Pancreas (tissue), 10 donors: ENCODE data around the gene PTPN1. TPM values are rescaled to one million over a fixed set of nuclear protein-coding genes. Genes with fewer than 3 reads are reported as not detected.

Experiments
- ATAC-seq, 4 donors: fragments of 200-7000 bp; cut with Tn5 transposase; one replicate each; pipeline versions ENCODE4 v1.8.0 to v1.9.1; 2020; ENCODE audit warnings: mild to moderate bottlenecking in 4 of 4, moderate library complexity in 4 of 4
- DNase-seq, 6 donors: peaks; one replicate each; pipeline ENCODE4 v3.0.0-alpha.2; 2020
- FAIRE-seq: peaks from 2 replicates; lab custom pipeline; 2012; peaks lifted over from hg19 to GRCh38; lab: Jason Lieb, UNC
- H3K27ac ChIP-seq, 4 donors: fragments of 200-600 bp; sonication (generic); 1 replicate in 3 of 4; 2 replicates in 1 of 4; pipeline versions ENCODE4 v1.5.0 to v1.8.0; 2020
- H3K27me3 ChIP-seq, 4 donors: fragments of 200-600 bp; one replicate each; pipeline ENCODE4 v1.8.0; 2021
- H3K36me3 ChIP-seq, 3 donors: fragments of 200-600 bp; sonication (generic) in 1 of 3; one replicate each; pipeline versions ENCODE4 v1.5.0 to v1.8.0; 2020 to 2021
- H3K4me1 ChIP-seq, 3 donors: fragments of 200-600 bp; one replicate each; pipeline ENCODE4 v1.8.0; 2021
- H3K4me3 ChIP-seq, 4 donors: fragments of 200-600 bp; sonication (generic) in 2 of 4; one replicate each; pipeline versions ENCODE4 v1.5.0 to v1.8.0; 2020 to 2021
- H3K9me3 ChIP-seq, 4 donors: fragments of 200-600 bp; one replicate each; pipeline ENCODE4 v1.8.0; 2021
- CTCF ChIP-seq, 4 donors: fragments of 200-600 bp; sonication (generic) in 3 of 4; IDR thresholded peaks; one replicate each; pipeline versions ENCODE4 v1.5.0 to v1.8.0; 2021; ENCODE audit warnings: antibody characterized with exemption in 4 of 4
- WGBS, 2 donors: extraction: QIAGEN DNeasy Blood & Tissue Kit; methylation state at CpG; one replicate each; pipeline ENCODE4 v1.1.7; 2013; 5-methylcytosine and 5-hydroxymethylcytosine counted together
- intact Hi-C, 3 donors: fragments of 100-400 bp; cut with DNase I; formaldehyde crosslinking; loops; one replicate each; pipeline versions ENCODE4 v1.11.1 to v1.14.2; 2022
- polyA plus RNA-seq, 2 donors: library from polyadenylated mRNA; stranded (reverse); fragments of 200-250 nt; gene quantifications; one replicate each; pipeline ENCODE4 v1.2.3, GENCODE V29; 2013
- total RNA-seq, 6 donors: library from RNA; stranded (reverse); fragmentation: NEBNext Ultra II Directional in 4 of 6; extraction: Animal tissue kit (Norgen Biotek cat#: 25700) in 4 of 6; gene quantifications; one replicate each; pipeline versions ENCODE4 v1.2.1 to v1.2.4, GENCODE V29; 2021 to 2023
- donor health status: healthy with polysubstance abuse.
- donor health status: DM: no; HTN: no; CAD: no; lungs with moderate emphysema.
- donor health status: DM: no; HTN: no; CAD: no.
- donor health status: control.
- donor health status: control.
- donor health status: Bipolar disorder and iron deficiency.
- donor health status: DM: yes; HTN: yes; CAD: no.
- donor health status: DM: no; HTN: no; CAD: no.
- donor health status: DM: no; HTN: no; CAD: no.
- donor health status: DM: yes; HTN: yes; CAD: no.

PTPN1 gene
- total and polyA plus RNA-seq, 8 donors, result 6.0 to 12.4 (median 8.6) TPM

- DNase-seq (no peak), ATAC-seq (no peak), FAIRE-seq (no peak)
- TF ChIP-seq CTCF (IDR thresholded peaks at IDR 0.05), result no peak
- intact Hi-C loops, result no loop called here
- WGBS, 2 donors, result 70 to 77% methylated on average over 4 of the region's 4 CpGs
- H3K4me3 ChIP-seq, result no peak overlapping the region
- H3K9me3 ChIP-seq, result no peaks in the 10 kb centered on the region
- H3K27me3 ChIP-seq, result no peaks in the 10 kb centered on the region
- no peaks in the 10 kb centered on the region for H3K4me1 ChIP-seq
- H3K36me3 ChIP-seq, result no peaks in the 10 kb centered on the region
- H3K27ac ChIP-seq, result no peak overlapping the region
Measured at GRCh38 chr20:50610212-50610718, 100.1 kb downstream of the PTPN1 start.

DNA sequence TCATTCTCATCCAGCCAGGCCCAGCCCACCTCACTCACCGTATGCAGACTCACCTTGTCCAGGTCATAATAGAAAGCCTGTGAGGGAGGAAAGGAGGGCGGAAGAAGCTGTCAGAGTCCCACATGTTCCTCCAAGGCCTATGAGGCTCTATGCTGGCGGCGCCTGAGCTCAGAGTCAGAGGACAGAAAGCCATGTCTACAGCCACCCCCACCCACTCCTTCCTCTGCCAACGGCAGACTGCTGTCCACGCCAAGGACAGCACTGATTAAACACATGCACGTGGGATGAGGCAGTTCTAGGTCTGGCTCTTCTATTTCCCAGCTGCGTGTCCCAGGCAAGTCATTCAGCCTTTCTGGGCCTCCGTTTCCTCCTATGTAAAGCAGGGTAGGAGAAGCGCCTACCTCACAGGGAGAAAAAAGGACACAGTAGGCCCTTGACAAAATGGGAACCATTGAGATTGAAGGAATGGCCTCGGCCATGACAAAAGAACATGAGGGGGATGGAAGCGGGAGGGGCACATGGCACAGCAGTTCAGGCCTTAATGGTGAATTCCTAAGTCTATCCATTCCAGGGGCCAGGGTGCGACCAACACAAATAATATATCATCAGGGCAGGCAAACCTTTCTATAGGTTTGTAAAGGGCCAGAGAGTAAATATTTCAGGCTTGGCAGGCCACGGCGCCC lies 101.1 kb downstream of the PTPN1 start:
- TF ChIP-seq CTCF (IDR thresholded peaks at IDR 0.05), result no peak
- ATAC-seq, result peak in 2 of 4 donors; percentile 26 to 34
- Histone ChIP-seq H3K9me3 (no peaks in the 10 kb centered on the region), H3K27ac (no peak overlapping the region), H3K27me3 (no peaks in the 10 kb centered on the region), H3K36me3 (no peaks in the 10 kb centered on the region), H3K4me1 (no peaks in the 10 kb centered on the region), H3K4me3 (no peak overlapping the region)
- no peak for FAIRE-seq
- intact Hi-C loops, result no loop called here
- 72 to 76% methylated on average over 15 of the region's 15 CpGs for WGBS, 2 donors
- DNase-seq, result no peak

DNA sequence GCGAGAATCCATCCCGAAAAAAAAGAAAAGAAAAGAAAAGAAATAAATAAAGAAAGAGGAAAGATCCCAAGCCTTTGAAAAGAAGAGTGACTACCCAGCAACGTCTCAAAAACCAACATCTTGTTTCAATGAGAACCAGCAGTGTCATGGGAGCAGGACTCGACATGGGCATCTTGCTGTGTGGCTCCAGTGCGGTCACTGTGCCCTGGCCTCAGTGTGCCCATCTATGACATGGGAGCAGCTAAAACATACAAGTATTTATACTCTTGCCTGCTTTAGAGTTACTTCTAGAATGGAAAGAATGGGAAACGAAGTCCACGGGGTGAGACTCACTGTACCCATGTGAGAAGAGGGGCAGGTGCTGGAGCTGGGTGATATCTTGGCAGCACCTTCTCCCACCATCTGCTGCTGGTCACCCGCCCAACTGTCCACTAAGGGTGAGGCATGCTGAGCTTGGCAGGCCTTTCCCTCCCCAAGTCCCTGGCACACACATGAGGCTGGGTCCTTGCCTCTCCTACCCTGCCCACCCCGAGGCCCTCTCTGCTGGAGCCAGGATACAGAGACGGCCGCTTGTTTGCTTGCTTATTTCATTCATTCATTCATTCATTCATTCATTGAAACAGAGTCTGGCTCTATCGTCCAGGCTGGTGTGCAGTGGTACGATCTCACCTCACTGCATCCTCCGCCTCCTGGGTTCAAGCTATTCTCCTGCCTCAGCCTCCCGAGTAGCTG lies 103.4 kb downstream of the PTPN1 start:
- no peak overlapping the region for H3K27ac ChIP-seq
- no peak overlapping the region for H3K4me3 ChIP-seq
- H3K4me1 ChIP-seq, result no peaks in the 10 kb centered on the region
- peak in 1 of 6 donors; percentile 42 for DNase-seq
- FAIRE-seq, result no peak
- H3K36me3 ChIP-seq, result no peaks in the 10 kb centered on the region
- no peaks in the 10 kb centered on the region for H3K9me3 ChIP-seq
- H3K27me3 ChIP-seq, result no peaks in the 10 kb centered on the region
- peak; percentile 41 to 80 (median 63) for ATAC-seq
- intact Hi-C loops, result no loop called here
- WGBS, 2 donors, result 70 to 71% methylated on average over 15 of the region's 15 CpGs
- no peak for TF ChIP-seq CTCF (IDR thresholded peaks at IDR 0.05)

- WGBS, 2 donors, result 86 to 93% methylated on average over 6 of the region's 6 CpGs
- ATAC-seq (no peak), DNase-seq (no peak), FAIRE-seq (no peak)
- no peak overlapping the region for H3K4me3 ChIP-seq
- intact Hi-C loops, result no loop called here
- H3K27me3 ChIP-seq, result no peaks in the 10 kb centered on the region
- H3K4me1 ChIP-seq, result no peaks in the 10 kb centered on the region
- no peaks in the 10 kb centered on the region for H3K36me3 ChIP-seq
- no peak for TF ChIP-seq CTCF (IDR thresholded peaks at IDR 0.05)
- no peaks in the 10 kb centered on the region for H3K9me3 ChIP-seq
- no peak overlapping the region for H3K27ac ChIP-seq
Measured at GRCh38 chr20:50615407-50615806, 105.2 kb downstream of the PTPN1 start.

DNA sequence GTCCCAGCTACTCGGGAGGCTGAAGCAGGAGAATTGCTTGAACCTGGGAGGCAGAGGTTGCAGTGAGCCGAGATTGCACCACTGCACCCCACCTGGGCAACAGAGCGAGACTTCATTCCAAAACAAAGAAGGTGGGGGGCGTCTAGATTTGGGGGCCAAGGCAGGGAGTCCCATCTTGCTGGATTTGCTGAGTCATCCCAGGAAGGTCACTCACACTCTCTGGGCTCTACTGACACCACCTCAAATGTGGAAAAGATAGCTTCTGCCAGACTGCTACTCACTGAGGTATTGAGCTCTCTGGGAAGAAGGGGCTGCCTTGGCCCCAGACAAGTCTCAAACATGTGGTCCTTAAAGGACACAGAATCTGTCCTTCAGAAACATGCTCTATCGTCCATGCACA lies 106.8 kb downstream of the PTPN1 start:
- no peak for TF ChIP-seq CTCF (IDR thresholded peaks at IDR 0.05)
- intact Hi-C loops, result no loop called here
- FAIRE-seq (no peak), DNase-seq (no peak), ATAC-seq (no peak)
- Histone ChIP-seq H3K27me3 (no peaks in the 10 kb centered on the region), H3K27ac (no peak overlapping the region), H3K4me1 (no peaks in the 10 kb centered on the region), H3K36me3 (no peaks in the 10 kb centered on the region), H3K4me3 (no peak overlapping the region), H3K9me3 (no peaks in the 10 kb centered on the region)
- 86 to 92% methylated on average over 5 of the region's 5 CpGs for WGBS, 2 donors
